IMR-90 (cell line): ENCODE measurements around the gene OVOL1. TPM values are rescaled to one million over a fixed set of nuclear protein-coding genes. Genes with fewer than 3 reads are reported as not detected.

Source experiments
- ATAC-seq: fragments of 200-7000 bp; cut with Tn5 transposase; 2 replicates; pipeline ENCODE4 v1.9.1; 2020; ENCODE audit warnings: low read depth, mild to moderate bottlenecking, moderate library complexity
- BruUV-seq: library from RNA; stranded (reverse); fragments of 400-500 nt; replicated peaks from 2 replicates; lab custom pipeline; 2021; lab: Mats Ljungman, UMichigan
- CTCF ChIA-PET: fragments of 300-600 bp; formaldehyde crosslinking; extraction: SDS; loops from one replicate; lab custom pipeline; 2021; ENCODE audit warnings: antibody characterized with exemption; lab: Yijun Ruan, JAX
- POLR2A ChIA-PET: fragments of 300-600 bp; sonication (Branson Sonifier 250); formaldehyde crosslinking; loops from one replicate; lab custom pipeline; 2022; ENCODE audit warnings: antibody characterized with exemption; ENCODE audit not compliant: unreplicated experiment; lab: Charles Lee
- DNase-seq: peaks from one replicate; pipeline ENCODE4 v3.0.0; 2013
- H2AFZ ChIP-seq: replicated peaks from 2 replicates; pipeline ENCODE3; 2013; ENCODE audit warnings: low read length, mild to moderate bottlenecking; ENCODE audit not compliant: poor library complexity
- H2AK5ac ChIP-seq: 2 replicates; pipeline ENCODE4 v1.6.1; 2013; ENCODE audit warnings: low read depth, low read length, inconsistent platforms
- H2AK9ac ChIP-seq: replicated peaks from 2 replicates; pipeline ENCODE3; 2013; ENCODE audit warnings: mild to moderate bottlenecking, low read depth, low read length, moderate library complexity; ENCODE audit not compliant: poor library complexity
- H2BK120ac ChIP-seq: 2 replicates; pipeline ENCODE4 v1.6.1; 2013; ENCODE audit warnings: low read depth, low read length, inconsistent platforms
- H2BK15ac ChIP-seq: 3 replicates; pipeline ENCODE4 v1.6.1; 2013; ENCODE audit warnings: low read depth, low read length, inconsistent platforms
- H2BK20ac ChIP-seq: 2 replicates; pipeline ENCODE4 v1.6.1; 2013; ENCODE audit warnings: low read depth, mild to moderate bottlenecking, inconsistent platforms, low read length, moderate library complexity
- H2BK5ac ChIP-seq: 2 replicates; pipeline ENCODE4 v1.6.1; 2013; ENCODE audit warnings: mild to moderate bottlenecking, low read depth, low read length, inconsistent platforms; ENCODE audit not compliant: poor library complexity, severe bottlenecking
- H3K14ac ChIP-seq: replicated peaks from 2 replicates; pipeline ENCODE4 v1.6.1; 2013; ENCODE audit warnings: low read depth, low read length, inconsistent platforms
- H3K18ac ChIP-seq: 2 replicates; pipeline ENCODE4 v1.6.1; 2013; ENCODE audit warnings: low read depth, low read length, control low read depth
- H3K23ac ChIP-seq: 2 replicates; pipeline ENCODE4 v1.6.1; 2013; ENCODE audit warnings: low read depth, low read length, inconsistent platforms
- H3K27ac ChIP-seq: 2 replicates; pipeline ENCODE4 v1.5.1; 2013; ENCODE audit warnings: mild to moderate bottlenecking, control low read depth, low read length; ENCODE audit not compliant: insufficient read depth
- H3K27me3 ChIP-seq: 2 replicates; pipeline ENCODE4 v1.6.1; 2013; ENCODE audit warnings: low read length; ENCODE audit not compliant: control insufficient read depth, insufficient read depth
- H3K36me3 ChIP-seq: 2 replicates; pipeline ENCODE4 v1.6.1; 2013; ENCODE audit warnings: low read length, mixed read lengths; ENCODE audit not compliant: control insufficient read depth, insufficient read depth
- H3K4ac ChIP-seq: 2 replicates; pipeline ENCODE4 v1.6.1; 2013; ENCODE audit warnings: low read depth, low read length, inconsistent platforms
- H3K4me1 ChIP-seq: 2 replicates; pipeline ENCODE4 v1.6.1; 2013; ENCODE audit warnings: low read length, mixed read lengths; ENCODE audit not compliant: control insufficient read depth, insufficient read depth
- H3K4me2 ChIP-seq: 2 replicates; pipeline ENCODE4 v1.6.1; 2013; ENCODE audit warnings: low read depth, mild to moderate bottlenecking, control low read depth, low read length, moderate library complexity
- H3K4me3 ChIP-seq: 2 replicates; pipeline ENCODE4 v1.5.1; 2013; ENCODE audit warnings: low read depth, mild to moderate bottlenecking, control low read depth, low read length, moderate library complexity; ENCODE audit not compliant: insufficient read depth
- H3K56ac ChIP-seq: 2 replicates; pipeline ENCODE4 v1.6.1; 2013; ENCODE audit warnings: low read length, inconsistent platforms; ENCODE audit not compliant: insufficient read depth; ENCODE audit errors: extremely low read depth
- H3K79me1 ChIP-seq, 2 experiments: 2 replicates each; pipeline ENCODE4 v1.6.1; 2013; ENCODE audit warnings: low read length in 2 of 2, inconsistent platforms in 1 of 2, low read depth in 1 of 2
- H3K9ac ChIP-seq: 2 replicates; pipeline ENCODE4 v1.6.1; 2013; ENCODE audit warnings: low read depth, low read length, control low read depth
- H3K9me1 ChIP-seq: 2 replicates; pipeline ENCODE4 v1.6.1; 2013; ENCODE audit warnings: low read length, inconsistent platforms; ENCODE audit not compliant: insufficient read depth
- H3K9me3 ChIP-seq: 2 replicates; pipeline ENCODE4 v1.6.1; 2013; ENCODE audit warnings: low read length; ENCODE audit not compliant: control insufficient read depth, insufficient read depth
- H4K20me1 ChIP-seq: 2 replicates; pipeline ENCODE4 v1.6.1; 2013; ENCODE audit warnings: low read length, inconsistent platforms; ENCODE audit not compliant: insufficient read depth
- H4K5ac ChIP-seq: 2 replicates; pipeline ENCODE4 v1.6.1; 2013; ENCODE audit warnings: mild to moderate bottlenecking, low read depth, low read length, control low read depth
- H4K8ac ChIP-seq, 2 experiments: 2 replicates each; pipeline ENCODE4 v1.6.1; 2013; ENCODE audit warnings: low read depth in 2 of 2, low read length in 2 of 2, control low read depth in 1 of 2, inconsistent platforms in 1 of 2
- H4K91ac ChIP-seq: 2 replicates; pipeline ENCODE4 v1.6.1; 2013; ENCODE audit warnings: low read depth, low read length, inconsistent platforms; ENCODE audit not compliant: insufficient read depth
- BHLHE40 ChIP-seq: fragments of 150-350 bp; IDR thresholded peaks from 2 replicates; pipeline ENCODE4 v1.6.1; 2016; ENCODE audit warnings: mild to moderate bottlenecking, low read depth, low read length
- CEBPB ChIP-seq: IDR thresholded peaks from 2 replicates; pipeline ENCODE4 v1.6.1; 2012; ENCODE audit warnings: low read depth, low read length, improper control_type of control experiment
- CHD1 ChIP-seq: IDR thresholded peaks from 2 replicates; pipeline ENCODE4 v1.6.1; 2012; ENCODE audit warnings: low read depth, low read length, improper control_type of control experiment
- FOS ChIP-seq: fragments of 150-350 bp; IDR thresholded peaks from 2 replicates; pipeline ENCODE4 v1.6.1; 2016; ENCODE audit warnings: low read depth, low read length
- MAFK ChIP-seq: IDR thresholded peaks from 2 replicates; pipeline ENCODE4 v1.6.1; 2012; ENCODE audit warnings: low read depth, low read length, improper control_type of control experiment
- MAZ ChIP-seq: IDR thresholded peaks from 2 replicates; pipeline ENCODE4 v1.6.1; 2012; ENCODE audit warnings: low read depth, mild to moderate bottlenecking, low read length, improper control_type of control experiment, moderate library complexity, borderline replicate concordance
- MXI1 ChIP-seq: IDR thresholded peaks from 2 replicates; pipeline ENCODE4 v1.6.1; 2012; ENCODE audit warnings: low read depth, mild to moderate bottlenecking, low read length, moderate library complexity, borderline replicate concordance
- NFE2L2 ChIP-seq: fragments of 150-350 bp; IDR thresholded peaks from 2 replicates; pipeline ENCODE4 v1.6.1; 2016; ENCODE audit warnings: low read depth, mild to moderate bottlenecking, low read length
- POLR2A ChIP-seq: IDR thresholded peaks from 2 replicates; pipeline ENCODE4 v1.6.1; 2012; ENCODE audit warnings: mild to moderate bottlenecking, low read depth, low read length
- RAD21 ChIP-seq: IDR thresholded peaks from 2 replicates; pipeline ENCODE4 v1.6.1; 2012; ENCODE audit warnings: low read length, improper control_type of control experiment
- RCOR1 ChIP-seq: IDR thresholded peaks from 2 replicates; pipeline ENCODE4 v1.6.1; 2012; ENCODE audit warnings: mild to moderate bottlenecking, low read length, improper control_type of control experiment; ENCODE audit not compliant: insufficient replicate concordance
- RFX5 ChIP-seq: IDR thresholded peaks from 2 replicates; pipeline ENCODE4 v1.8.0; 2012; ENCODE audit warnings: low read depth, mild to moderate bottlenecking, low read length, moderate library complexity
- SMC3 ChIP-seq: fragments of 150-350 bp; IDR thresholded peaks from 2 replicates; pipeline ENCODE4 v1.6.1; 2016; ENCODE audit warnings: low read depth, mild to moderate bottlenecking, antibody characterized with exemption, low read length, moderate library complexity
- WGBS, 2 experiments: methylation state at CpG; one replicate each; pipeline versions ENCODE4 v1.1.5 to v1.1.7; 2013; ENCODE audit warnings: missing lambda C conversion rate in 2 of 2; ENCODE audit not compliant: insufficient read length in 1 of 2; ENCODE audit errors: extremely low coverage in 2 of 2; 5-methylcytosine and 5-hydroxymethylcytosine counted together
- dilution Hi-C: fragments of 300-500 bp; cut with HindIII; formaldehyde crosslinking; loops from one replicate; pipeline ENCODE4 v1.14.3; 2018; ENCODE audit warnings: low sequenced_read_pairs; ENCODE audit not compliant: unreplicated experiment
- in situ Hi-C: fragments of 300-500 bp; cut with MboI; formaldehyde crosslinking; loops from 3 replicates; pipeline ENCODE4 v1.14.3; 2019; ENCODE audit warnings: low sequenced_read_pairs, inconsistent platforms, mixed read lengths
- intact Hi-C: fragments of 100-400 bp; cut with micrococcal nuclease; formaldehyde crosslinking; loops from 2 replicates; pipeline ENCODE4 v1.10.0; 2022
- polyA plus RNA-seq, 3 experiments: library from polyadenylated mRNA; depleted of rRNA; stranded (reverse); fragments of >200 nt; gene quantifications; 2 replicates each; pipeline ENCODE4 v1.2.3, GENCODE V29; 2012; ENCODE audit warnings: low replicate concordance in 1 of 3
- total RNA-seq: library from RNA; depleted of rRNA; stranded (reverse); fragments of >200 nt; gene quantifications from 2 replicates; pipeline ENCODE4 v1.2.3, GENCODE V29; 2012
- TF ChIP-seq, protein P1 (sequence below): fragments of 150-350 bp; IDR thresholded peaks from 2 replicates; pipeline ENCODE4 v1.6.1; 2017; ENCODE audit warnings: mild to moderate bottlenecking, antibody characterized with exemption, low read length, low read depth
- TF ChIP-seq, protein P2 (sequence below): conservative IDR thresholded peaks from 2 replicates; pipeline ENCODE4 v1.5.1; 2012; ENCODE audit warnings: mild to moderate bottlenecking, low read depth, low read length, improper control_type of control experiment
- TF ChIP-seq, protein P3 (sequence below): fragments of 150-350 bp; IDR thresholded peaks from 2 replicates; pipeline ENCODE4 v1.6.1; 2016; ENCODE audit warnings: low read depth, mild to moderate bottlenecking, low read length, moderate library complexity, borderline replicate concordance

OVOL1 gene
- total and polyA plus RNA-seq, 2 of the 4 experiments (the other 2 are of a cell fraction): not detected

DNA sequence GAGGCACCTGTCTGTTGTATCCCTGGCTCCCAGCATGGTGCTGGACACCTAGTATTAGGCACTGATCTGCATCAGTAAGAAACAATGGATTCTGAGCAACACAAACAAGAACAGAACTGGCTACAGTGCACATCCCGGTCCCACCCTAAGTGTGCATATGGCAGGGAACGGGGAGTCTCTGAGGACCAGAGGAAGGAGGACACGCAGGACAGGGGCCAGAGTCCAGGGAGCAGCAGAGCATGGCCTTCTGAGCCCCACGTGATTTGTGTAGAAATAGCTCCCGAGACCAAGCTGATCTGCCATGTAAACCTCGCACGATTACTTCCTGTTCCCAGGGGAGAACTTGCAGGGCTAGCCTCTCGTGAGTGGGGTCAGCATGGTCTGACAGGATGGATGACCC is 34.2 kb downstream of the OVOL1 start:
- Histone ChIP-seq H4K20me1 (no peaks in the 10 kb centered on the region), H3K4me3 (no peak overlapping the region), H3K9me3 (no peaks in the 10 kb centered on the region), H3K4ac (no peak overlapping the region), H2BK20ac (no peak overlapping the region), H2BK15ac (no peak overlapping the region), H3K79me1 (no peaks in the 10 kb centered on the region; a peak in 1 of 4 replicates), H2AK9ac (no peak overlapping the region), H4K91ac (no peak overlapping the region), H3K4me2 (no peak overlapping the region), H4K5ac (no peak overlapping the region), H2AFZ (peak overlapping the region; percentile 5), H3K9ac (no peak overlapping the region), H2AK5ac (no peak overlapping the region), H3K56ac (no peak overlapping the region), H2BK5ac (no peak overlapping the region), H3K36me3 (no peaks in the 10 kb centered on the region), H3K27me3 (peaks cover 6% of the 10 kb centered on the region), H4K8ac (no peak overlapping the region), H3K27ac (no peak overlapping the region), H3K9me1 (no peaks in the 10 kb centered on the region), H3K23ac (no peak overlapping the region), H3K18ac (no peak overlapping the region), H2BK120ac (no peak overlapping the region), H3K14ac (no peak overlapping the region), H3K4me1 (no peaks in the 10 kb centered on the region)
- dilution Hi-C loops (no loop called here), intact Hi-C loops (no loop called here), in situ Hi-C loops (no loop called here)
- DNase-seq: no peak
- POLR2A ChIA-PET: no interaction called here
- no TSS peak for BruUV-seq
- CTCF ChIA-PET: no interaction called here
- TF ChIP-seq MAZ (no peak), POLR2A (no peak), FOS (no peak), NFE2L2 (no peak), RCOR1 (no peak), MAFK (no peak), RFX5 (no peak), CHD1 (no peak), BHLHE40 (no peak), CEBPB (no peak), RAD21 (no peak), MXI1 (no peak), SMC3 (no peak)
- TF ChIP-seq, protein P1, sequence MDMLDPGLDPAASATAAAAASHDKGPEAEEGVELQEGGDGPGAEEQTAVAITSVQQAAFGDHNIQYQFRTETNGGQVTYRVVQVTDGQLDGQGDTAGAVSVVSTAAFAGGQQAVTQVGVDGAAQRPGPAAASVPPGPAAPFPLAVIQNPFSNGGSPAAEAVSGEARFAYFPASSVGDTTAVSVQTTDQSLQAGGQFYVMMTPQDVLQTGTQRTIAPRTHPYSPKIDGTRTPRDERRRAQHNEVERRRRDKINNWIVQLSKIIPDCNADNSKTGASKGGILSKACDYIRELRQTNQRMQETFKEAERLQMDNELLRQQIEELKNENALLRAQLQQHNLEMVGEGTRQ: no peak
- TF ChIP-seq, protein P2, sequence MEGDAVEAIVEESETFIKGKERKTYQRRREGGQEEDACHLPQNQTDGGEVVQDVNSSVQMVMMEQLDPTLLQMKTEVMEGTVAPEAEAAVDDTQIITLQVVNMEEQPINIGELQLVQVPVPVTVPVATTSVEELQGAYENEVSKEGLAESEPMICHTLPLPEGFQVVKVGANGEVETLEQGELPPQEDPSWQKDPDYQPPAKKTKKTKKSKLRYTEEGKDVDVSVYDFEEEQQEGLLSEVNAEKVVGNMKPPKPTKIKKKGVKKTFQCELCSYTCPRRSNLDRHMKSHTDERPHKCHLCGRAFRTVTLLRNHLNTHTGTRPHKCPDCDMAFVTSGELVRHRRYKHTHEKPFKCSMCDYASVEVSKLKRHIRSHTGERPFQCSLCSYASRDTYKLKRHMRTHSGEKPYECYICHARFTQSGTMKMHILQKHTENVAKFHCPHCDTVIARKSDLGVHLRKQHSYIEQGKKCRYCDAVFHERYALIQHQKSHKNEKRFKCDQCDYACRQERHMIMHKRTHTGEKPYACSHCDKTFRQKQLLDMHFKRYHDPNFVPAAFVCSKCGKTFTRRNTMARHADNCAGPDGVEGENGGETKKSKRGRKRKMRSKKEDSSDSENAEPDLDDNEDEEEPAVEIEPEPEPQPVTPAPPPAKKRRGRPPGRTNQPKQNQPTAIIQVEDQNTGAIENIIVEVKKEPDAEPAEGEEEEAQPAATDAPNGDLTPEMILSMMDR: no peak
- TF ChIP-seq, protein P3, sequence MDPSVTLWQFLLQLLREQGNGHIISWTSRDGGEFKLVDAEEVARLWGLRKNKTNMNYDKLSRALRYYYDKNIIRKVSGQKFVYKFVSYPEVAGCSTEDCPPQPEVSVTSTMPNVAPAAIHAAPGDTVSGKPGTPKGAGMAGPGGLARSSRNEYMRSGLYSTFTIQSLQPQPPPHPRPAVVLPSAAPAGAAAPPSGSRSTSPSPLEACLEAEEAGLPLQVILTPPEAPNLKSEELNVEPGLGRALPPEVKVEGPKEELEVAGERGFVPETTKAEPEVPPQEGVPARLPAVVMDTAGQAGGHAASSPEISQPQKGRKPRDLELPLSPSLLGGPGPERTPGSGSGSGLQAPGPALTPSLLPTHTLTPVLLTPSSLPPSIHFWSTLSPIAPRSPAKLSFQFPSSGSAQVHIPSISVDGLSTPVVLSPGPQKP: no peak
- ATAC-seq: no peak
- whole genome bisulfite sequencing, 2 experiments: 64% methylated on average over 5 of the region's 8 CpGs; no CpG with 5 or more reads in 1 of the 2 experiments
